Measurements from ENCODE around the gene SLC25A20.

DNA sequence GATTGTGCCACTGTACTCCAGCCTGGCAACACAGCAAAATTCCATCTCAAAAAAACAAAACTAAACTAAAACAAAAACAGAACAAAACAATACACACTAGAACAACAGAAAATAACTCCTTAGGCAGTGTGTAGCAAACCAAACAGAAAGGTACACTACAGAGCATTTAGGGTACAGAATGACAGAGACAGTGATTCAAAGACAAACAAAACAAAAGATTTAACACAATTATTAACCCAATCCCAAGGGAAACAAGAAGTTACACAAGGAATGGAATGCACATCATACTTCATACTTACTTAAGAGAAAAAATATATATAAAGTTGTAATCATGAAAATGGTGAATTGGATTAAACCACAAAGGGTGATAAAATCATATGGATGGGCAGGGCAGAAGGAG lies 12.9 kb downstream of the SLC25A20 start:
- TF ChIP-seq, protein P1, sequence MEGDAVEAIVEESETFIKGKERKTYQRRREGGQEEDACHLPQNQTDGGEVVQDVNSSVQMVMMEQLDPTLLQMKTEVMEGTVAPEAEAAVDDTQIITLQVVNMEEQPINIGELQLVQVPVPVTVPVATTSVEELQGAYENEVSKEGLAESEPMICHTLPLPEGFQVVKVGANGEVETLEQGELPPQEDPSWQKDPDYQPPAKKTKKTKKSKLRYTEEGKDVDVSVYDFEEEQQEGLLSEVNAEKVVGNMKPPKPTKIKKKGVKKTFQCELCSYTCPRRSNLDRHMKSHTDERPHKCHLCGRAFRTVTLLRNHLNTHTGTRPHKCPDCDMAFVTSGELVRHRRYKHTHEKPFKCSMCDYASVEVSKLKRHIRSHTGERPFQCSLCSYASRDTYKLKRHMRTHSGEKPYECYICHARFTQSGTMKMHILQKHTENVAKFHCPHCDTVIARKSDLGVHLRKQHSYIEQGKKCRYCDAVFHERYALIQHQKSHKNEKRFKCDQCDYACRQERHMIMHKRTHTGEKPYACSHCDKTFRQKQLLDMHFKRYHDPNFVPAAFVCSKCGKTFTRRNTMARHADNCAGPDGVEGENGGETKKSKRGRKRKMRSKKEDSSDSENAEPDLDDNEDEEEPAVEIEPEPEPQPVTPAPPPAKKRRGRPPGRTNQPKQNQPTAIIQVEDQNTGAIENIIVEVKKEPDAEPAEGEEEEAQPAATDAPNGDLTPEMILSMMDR (IDR thresholded peaks at IDR 0.05), result no peak
- no peak for TF ChIP-seq POLR2A (IDR thresholded peaks at IDR 0.05)
- TF ChIP-seq POLR2AphosphoS5 (IDR thresholded peaks at IDR 0.05), result no peak
